Limb (tissue), 2 donors: ENCODE results near the gene COBL.

Experiments used
- DNase-seq, 2 donors: peaks; one replicate each; pipeline ENCODE4 v3.0.0-alpha.2; 2016; ENCODE audit errors: extremely low spot score in 2 of 2

COBL gene

DNA sequence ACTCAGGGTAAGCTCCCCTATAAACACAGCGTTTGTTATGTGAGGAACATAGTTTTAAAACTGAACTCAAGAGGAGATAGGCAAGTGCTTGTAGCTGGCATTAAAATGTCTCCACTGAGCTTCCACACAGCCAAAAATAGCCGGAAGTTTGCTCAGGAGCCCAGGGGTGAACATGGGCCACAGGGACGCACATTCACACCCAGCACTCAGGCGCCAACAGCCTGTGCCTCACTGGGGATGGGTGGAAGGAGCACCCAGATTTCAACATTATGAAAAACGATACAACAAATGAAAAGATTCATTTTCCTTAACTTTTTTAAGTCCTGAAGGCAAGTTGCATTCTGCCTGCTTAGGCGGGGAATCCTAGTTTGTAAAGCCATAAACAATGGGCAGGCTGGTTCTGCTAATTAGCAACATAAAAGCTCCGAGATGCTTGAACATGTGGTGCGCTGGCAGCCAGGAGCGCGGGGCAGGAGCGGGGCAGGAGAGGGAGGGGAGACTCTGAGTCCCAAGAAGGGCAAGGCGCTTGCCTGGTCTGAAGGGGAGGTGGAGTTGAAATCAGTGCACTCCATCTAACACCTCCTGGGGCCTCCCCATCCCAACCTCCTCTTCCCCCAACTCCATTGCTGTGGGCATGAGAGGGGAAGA is 235.9 kb downstream of the COBL start:
- no peak for DNase-seq

GRCh38 chr7:51080216-51080615 is 236.4 kb downstream of the COBL start:
- DNase-seq, result no peak

- no peak for DNase-seq
Observed at GRCh38 chr7:51079494-51079893, 237.1 kb downstream of the COBL start.

- no peak for DNase-seq
Observed at GRCh38 chr7:51078653-51079052, 238.0 kb downstream of the COBL start.

- DNase-seq, result no peak
Observed at GRCh38 chr7:51077987-51078370, 238.6 kb downstream of the COBL start.

GRCh38 chr7:51077316-51077986 is 239.2 kb downstream of the COBL start:
- DNase-seq, result no peak

DNA sequence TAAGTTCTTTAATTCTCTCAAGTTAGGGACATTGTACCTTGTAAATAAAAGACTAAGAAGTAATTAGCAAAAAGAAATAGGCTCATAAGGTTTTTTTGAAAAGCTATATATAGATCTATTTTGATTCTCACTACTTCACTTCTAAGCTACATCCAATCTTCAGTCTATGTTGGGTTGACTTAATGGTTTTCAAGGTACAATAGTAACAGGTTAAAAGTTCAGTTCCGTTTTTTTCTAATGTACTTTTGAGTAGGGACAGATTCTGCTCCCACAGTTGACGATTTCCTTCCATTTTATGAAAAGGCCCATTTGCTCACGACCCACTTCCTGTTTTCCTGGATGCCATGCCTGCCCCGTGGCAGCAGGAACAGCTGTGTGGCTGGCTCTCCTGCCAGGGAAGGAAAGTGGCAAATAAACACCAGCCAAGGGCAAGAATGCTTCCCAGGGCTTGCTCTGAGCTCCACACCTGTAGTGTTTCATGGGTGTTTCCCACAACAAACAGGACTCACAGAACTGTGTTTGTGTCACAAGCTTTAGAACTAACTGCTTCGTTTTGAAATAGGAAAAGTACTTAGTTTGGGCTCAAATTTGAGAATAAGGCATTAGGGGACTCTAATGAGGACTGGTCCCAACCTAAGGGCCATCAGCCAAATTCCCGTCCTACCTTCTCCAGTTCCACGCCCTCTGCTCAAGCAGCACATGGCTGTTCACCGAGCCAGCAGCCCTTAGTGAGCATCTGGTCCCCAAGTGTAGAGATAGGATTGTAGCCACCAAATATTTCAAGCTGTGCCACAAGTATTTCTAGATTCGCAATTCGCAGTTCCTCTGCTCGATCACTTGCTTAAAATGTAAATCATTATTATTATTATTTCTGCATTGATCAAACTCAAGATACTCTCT is 240.7 kb downstream of the COBL start:
- DNase-seq, result no peak

DNA sequence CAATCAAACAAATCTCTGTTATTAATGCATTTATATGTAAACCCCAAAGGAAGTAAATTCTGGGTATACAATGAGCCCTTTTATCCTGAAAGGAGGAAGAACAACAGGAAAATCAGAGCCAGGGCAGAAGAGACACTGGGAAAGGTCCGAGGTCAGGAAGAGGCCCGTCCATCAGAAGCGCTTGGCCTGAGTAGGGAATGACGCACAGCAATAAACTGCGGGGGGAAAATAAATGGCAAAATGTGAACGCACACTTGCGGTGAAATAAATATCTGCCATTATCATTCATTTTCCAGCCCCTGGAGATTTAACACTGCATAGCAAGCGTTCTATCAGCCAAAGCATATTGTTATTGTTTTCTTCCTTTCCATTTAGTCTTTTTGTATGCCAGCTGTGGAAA is 243.4 kb downstream of the COBL start:
- DNase-seq, result no peak

DNA sequence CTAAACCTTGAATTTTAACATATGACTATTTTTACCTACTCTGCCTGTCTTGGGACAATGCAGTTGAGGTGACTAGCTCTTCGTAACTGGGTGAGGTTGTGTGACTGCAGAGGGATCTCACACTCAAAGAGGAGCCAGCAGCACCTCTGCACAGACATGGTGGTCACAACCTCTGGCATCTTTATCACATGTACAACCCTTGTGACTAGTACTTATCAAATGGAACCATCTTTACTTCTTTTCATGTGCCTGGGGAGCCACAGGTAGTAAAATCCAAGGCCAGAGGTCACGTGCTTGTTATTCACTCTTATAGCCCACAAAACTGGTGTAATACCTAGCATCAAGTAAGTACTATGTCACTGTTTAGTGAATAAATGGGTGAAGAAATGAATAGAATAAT is 244.3 kb downstream of the COBL start:
- DNase-seq, result no peak

DNA sequence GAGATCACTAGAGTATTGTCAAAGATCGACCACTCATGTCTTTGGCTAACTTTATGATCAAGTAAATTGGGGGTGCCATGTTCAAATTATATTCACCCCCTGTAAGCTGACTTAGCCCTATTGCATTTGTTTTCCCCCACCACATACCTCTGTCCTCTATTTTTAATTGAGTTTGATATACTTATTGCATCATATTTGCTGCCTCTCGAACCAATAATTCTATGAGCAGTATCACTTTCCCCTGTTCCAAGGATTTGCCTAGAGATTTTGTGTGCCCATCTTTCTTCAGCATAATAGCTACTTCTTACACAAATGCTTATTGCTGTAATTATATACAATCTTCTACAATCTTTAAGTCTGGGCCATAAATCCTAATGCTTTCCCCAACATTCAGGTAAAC is 245.2 kb downstream of the COBL start:
- DNase-seq, result no peak

GRCh38 chr7:51070151-51070550 is 246.5 kb downstream of the COBL start:
- DNase-seq, result no peak

DNA sequence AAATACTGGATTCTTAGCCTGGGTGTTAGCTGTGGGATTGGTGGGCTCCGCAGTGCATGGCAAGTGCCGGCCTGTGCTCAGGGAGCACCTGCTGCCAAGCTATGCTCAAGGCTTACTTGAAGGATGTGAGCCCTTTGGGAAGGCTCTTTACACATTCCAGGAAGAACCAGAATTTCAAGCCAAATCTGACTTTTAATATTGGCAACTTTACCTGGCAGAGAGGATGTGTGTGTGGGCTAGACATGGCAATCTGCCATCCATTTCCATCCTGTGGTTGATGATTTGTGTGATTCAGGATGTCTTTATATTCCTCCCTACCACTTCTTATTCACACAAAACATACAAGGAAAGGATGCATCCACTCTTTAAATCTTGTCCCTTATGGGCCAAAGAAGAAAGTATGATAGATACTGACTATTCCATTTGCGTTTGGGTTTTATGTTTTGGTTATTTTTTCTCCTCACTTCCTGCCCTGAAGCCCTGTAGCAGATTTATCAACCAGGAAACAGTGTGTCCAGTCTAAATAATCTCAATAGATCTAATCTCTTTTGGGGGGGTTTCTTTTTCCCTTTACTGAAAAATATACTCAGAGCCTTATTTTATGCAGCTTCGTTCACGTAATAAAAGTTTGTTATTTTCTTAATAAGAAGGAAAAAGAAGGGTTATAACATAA is 247.1 kb downstream of the COBL start:
- peak in 1 of 2 donors; percentile 5 for DNase-seq

DNA sequence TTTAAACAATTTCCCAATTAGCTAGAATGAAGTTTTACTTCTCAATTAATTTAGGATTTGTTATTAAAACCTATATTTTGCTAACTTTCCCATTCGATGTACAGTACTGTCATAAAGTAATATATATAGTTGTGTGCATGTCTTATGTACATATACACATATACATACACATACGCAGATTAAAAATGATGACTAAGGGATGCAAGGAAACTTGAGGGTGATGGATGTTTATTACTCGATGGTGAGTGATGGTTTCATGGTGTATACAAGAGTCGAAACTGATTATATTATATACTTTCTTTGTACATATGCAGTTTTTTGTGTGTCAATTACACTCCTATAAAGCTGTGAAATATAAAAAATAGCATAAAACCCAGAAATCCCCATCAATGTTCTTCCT is 248.2 kb downstream of the COBL start:
- DNase-seq, result no peak

DNA sequence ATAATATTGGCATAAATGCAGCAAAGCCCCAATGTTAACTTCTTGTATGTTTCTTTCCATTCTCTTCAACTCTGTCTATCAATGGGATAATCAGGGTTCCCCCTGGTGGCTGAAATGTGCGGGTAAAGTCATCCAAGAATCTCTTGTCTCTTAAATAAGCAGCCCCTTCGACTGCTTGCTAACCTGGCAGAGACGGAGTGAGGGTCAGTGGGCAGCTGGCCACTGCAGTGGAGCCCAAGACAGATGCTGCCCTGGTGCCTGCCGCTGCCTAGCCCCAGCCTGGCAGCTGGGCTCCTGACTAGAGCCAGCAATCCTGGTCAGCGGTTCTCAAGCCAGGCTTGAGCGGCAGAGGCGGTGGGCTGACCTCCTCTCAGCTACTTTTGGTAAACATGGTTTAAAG is 248.9 kb downstream of the COBL start:
- peak; percentile 69 to 78 for DNase-seq

DNA sequence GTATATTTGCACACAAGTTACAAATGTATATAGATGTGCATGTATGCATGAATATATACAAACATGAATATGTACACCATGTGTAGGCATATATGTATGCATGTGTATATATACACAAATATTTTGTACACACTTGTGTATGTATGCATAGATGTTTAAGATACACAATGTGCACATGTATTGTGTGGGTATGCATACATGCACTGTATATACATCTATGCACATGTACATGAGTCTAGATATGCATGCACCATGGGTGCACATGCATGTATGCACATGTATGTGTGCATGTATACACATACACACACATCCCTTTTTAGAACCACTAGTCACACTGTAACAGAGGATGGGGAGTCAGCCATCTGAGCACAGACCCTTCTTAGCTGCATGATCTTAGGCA is 249.4 kb downstream of the COBL start:
- DNase-seq, result no peak

DNA sequence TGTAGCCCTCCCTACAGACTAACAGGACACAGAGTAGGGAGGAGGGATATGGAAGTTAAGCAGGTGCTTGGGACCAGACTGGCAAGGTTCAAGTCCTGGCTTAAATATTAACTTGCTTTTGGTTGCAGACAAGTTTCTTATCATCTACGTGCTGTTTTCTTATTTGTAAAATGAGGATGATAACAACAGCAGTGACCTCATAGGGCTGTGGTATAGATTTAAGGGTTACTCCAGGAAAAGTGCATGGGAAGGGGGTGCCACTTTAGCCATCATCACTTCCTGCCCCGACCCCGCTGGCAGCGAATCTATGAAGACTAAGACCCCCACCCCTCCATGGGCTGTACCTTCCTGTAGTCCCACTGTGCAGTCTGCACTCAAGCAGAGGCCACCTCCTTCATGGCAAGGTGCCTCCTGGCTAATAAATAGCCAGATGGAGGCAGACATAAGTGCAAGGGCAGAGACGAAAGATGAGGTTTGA is 250.2 kb downstream of the COBL start:
- DNase-seq, result no peak

DNA sequence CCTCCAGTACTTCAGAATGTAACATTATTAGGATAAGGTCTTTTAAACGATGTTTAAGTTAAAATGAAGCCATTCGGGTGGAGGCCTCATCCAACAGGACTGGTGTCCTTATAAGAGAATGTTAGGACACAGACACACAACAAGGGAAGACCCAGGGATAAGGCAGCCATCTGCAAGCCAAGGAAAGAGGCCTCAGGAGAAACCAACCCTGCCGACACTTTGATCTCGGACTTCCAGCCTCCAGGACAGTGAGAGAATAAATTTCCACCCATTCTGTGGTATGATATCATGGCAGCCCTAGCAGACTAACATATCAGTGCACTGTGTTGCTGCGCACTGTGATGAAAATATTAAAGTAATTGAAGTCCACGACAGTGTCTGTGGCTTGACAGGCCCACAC is 250.8 kb downstream of the COBL start:
- no peak for DNase-seq

DNA sequence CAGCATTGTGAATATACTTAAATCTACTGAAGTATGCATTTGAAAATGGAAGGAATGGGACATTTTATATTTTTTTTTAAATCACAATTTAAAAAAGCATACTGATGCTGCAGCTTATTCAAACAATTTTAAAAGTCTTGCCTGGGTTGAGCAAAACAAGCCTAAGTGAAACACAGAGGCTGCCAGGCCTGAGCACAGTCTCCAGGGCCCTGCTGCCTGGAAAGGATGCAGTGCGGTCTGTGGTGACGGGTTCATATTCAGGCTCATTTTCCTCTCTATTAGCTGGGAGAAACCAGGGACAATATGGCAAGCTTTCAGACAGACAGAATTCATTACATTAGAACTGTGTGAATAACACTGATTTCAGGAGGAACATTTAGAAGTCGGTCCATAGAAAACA is 251.9 kb downstream of the COBL start:
- no peak for DNase-seq

DNA sequence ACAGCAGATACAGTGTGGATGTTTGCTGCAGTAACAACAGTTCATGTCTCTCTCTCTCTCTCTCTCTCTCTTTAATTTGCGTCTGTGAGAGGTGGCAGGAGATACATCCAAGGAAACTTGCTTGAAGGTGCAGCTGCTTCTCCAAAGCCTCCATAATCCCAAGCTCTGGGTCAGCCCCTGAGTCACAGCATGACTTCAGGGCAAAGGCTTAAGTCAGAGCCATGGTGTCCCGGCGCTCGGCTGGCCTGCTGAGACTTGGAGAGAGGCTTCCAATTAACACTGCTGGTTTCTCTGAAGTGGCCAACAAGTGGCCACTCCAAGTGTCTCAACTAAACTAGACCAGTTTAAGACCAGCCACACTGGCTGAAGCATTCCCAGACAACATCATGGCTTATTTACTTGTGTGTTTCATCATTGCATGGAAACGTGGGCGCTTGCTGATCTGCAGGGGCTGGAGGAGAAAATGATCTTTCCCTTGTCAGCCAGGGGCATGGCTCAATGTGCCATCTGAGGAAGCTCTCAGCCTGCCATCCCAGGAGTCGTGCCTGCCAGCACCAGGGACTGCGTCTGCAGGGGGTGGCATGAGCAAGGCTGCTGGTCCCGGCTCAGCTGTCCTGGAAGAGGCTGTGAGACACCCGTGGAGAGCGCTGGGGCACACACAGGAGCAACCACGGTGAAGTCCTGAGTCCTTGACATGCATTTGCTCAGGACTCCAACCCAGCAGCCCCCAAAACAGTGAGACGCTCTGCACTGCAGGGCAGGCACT is 254.2 kb downstream of the COBL start:
- no peak for DNase-seq

GRCh38 chr7:51060536-51060935 is 256.1 kb downstream of the COBL start:
- no peak for DNase-seq

DNA sequence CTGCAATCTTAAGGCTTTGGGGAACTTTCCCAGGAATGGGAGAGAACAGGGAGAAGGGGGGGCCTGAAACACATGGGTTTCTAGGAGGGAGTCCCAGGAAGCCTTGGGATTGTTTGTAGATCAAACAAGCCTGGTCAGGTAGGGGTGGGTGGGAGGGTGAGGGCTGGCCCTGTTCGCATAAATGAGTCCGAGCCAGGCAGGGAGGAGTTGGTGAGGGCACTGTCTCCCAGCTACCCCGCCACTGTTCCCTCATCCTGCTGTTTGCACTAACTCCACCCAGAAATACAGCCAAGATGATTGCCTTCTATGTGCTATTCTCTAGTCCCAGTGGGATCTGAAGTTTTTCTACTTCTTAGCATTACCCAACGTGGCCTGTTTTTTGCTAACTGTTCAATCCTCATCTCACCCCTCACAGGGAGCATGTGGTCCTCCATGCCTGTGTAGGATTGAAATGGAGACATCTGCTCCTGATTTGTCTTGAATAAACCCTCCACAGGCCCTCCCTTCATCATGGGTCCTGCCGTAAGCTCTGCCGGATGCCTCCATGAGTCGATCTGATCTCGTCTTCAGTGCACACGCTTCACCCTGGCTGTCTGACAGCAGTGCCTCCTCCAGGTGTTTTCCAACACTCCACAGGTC is 257.0 kb downstream of the COBL start:
- no peak for DNase-seq
